Measurements from ENCODE around the gene USP9X. TPM values are rescaled to one million over a fixed set of nuclear protein-coding genes. Genes with fewer than 3 reads are reported as not detected.

Gene USP9X
- total and polyA plus RNA-seq, 2 of the 8 experiments (the other 6 are each of a cell fraction or from before 2014, with no cell fraction given) = 79.2 to 300 TPM

GRCh38 chrX:41250867-41251266 lies 165.6 kb downstream of the USP9X start:
- H3K23ac ChIP-seq (ENCODE audit: insufficient read length) = no peak overlapping the region
- POLR2A ChIA-PET (ENCODE audit: partially characterized antibody) = no interaction called here
- 95% methylated on average over 7 of the region's 10 CpGs; no CpG with 5 or more reads in 1 of the 2 experiments for WGBS, 2 experiments (ENCODE audit: extremely low coverage in 1 of 2, insufficient coverage in 1 of 2, insufficient read length in 1 of 2, insufficient replicate concordance in 2 of 2, low coverage in 1 of 2, low lambda C conversion rate in 2 of 2, missing lambda C conversion rate in 1 of 2)
- no peaks in the 10 kb centered on the region for H3K9me3 ChIP-seq (ENCODE audit: insufficient read depth in 2 of 2, low read depth in 1 of 2, low read length in 1 of 2)
- H2AFZ ChIP-seq (ENCODE audit: low read length) = no peak overlapping the region
- DNase-seq (ENCODE audit: low read depth in 1 of 2, low spot score in 2 of 2) (no peak), FAIRE-seq (no peak)
- H2BK5ac ChIP-seq (ENCODE audit: low read depth, low read length) = no peak overlapping the region
- H3K9ac ChIP-seq (replicated peaks in 1 of 4; ENCODE audit: extremely low read depth in 1 of 4, low read depth in 3 of 4, low read length in 3 of 4) = no peak overlapping the region
- no peak overlapping the region for H2AK5ac ChIP-seq (ENCODE audit: low read depth, low read length)
- CTCF ChIA-PET (ENCODE audit: partially characterized antibody) = no interaction called here
- H3K36me3 ChIP-seq (ENCODE audit: control insufficient read depth in 2 of 4, insufficient read depth in 4 of 4, low read length in 3 of 4) = no peaks in the 10 kb centered on the region
- no peak overlapping the region for H4K8ac ChIP-seq (ENCODE audit: extremely low read depth, insufficient read depth, low read length)
- no peak overlapping the region for H3K4ac ChIP-seq (replicated peaks; ENCODE audit: insufficient read length, low read depth, low read length)
- no peak overlapping the region for H3K18ac ChIP-seq (ENCODE audit: extremely low read depth, low read length)
- H3K4me2 ChIP-seq (ENCODE audit: insufficient read depth in 1 of 2, low read depth in 2 of 2, low read length in 2 of 2) = no peak overlapping the region
- no peak overlapping the region for H3K4me3 ChIP-seq (ENCODE audit: extremely low read depth in 1 of 4, insufficient read depth in 2 of 4, low read depth in 3 of 4, low read length in 4 of 4)
- H4K5ac ChIP-seq (ENCODE audit: insufficient read length, low read depth, low read length) = no peak overlapping the region
- H2BK15ac ChIP-seq (ENCODE audit: low read length) = no peak overlapping the region
- peaks cover 0 to 2% (median under 1%) of the 10 kb centered on the region in 4 experiments; a peak in 1 of 7 replicates for H3K27me3 ChIP-seq (replicated peaks in 1 of 4; ENCODE audit: control insufficient read depth in 3 of 4, extremely low read depth in 1 of 4, insufficient read depth in 3 of 4, low read length in 3 of 4)
- no peaks in the 10 kb centered on the region; a peak in 2 of 7 replicates for H3K4me1 ChIP-seq (replicated peaks in 1 of 4; ENCODE audit: control insufficient read depth in 3 of 4, insufficient read depth in 4 of 4, low read length in 3 of 4)
- no peak overlapping the region for H3K27ac ChIP-seq (ENCODE audit: low read depth, low read length)
- H3K79me2 ChIP-seq (ENCODE audit: control insufficient read depth in 1 of 2, insufficient read depth in 2 of 2, low read length in 2 of 2) = no peaks in the 10 kb centered on the region
- H4K20me1 ChIP-seq (replicated peaks in 1 of 2; ENCODE audit: control insufficient read depth in 1 of 2, insufficient read depth in 2 of 2, low read length in 2 of 2) = no peaks in the 10 kb centered on the region
- no peaks in the 10 kb centered on the region for H3K79me1 ChIP-seq (ENCODE audit: low read depth, low read length)
- peaks cover 3% of the 10 kb centered on the region; the same call in 1 of the 2 replicates for H3K23me2 ChIP-seq (ENCODE audit: low read depth, low read length)
- no peak overlapping the region for H2BK120ac ChIP-seq (replicated peaks; ENCODE audit: low read depth, low read length)
- no peak overlapping the region for H3K56ac ChIP-seq (replicated peaks; ENCODE audit: insufficient read length, low read depth, low read length)
- no peak overlapping the region for H3K14ac ChIP-seq (ENCODE audit: insufficient read length)
- H2BK12ac ChIP-seq (ENCODE audit: low read depth, low read length) = no peak overlapping the region
- no peak overlapping the region for H4K91ac ChIP-seq (replicated peaks; ENCODE audit: insufficient read length, low read length)
- no peak overlapping the region for H2BK20ac ChIP-seq (ENCODE audit: low read length)
- TF ChIP-seq HDAC6 (IDR thresholded peaks at IDR 0.05; ENCODE audit: low read depth, low read length) (no peak), POLR2A (IDR thresholded peaks at IDR 0.05; ENCODE audit: control extremely low read depth in 1 of 2, low read depth in 2 of 2, low read length in 2 of 2) (no peak), NANOG (IDR thresholded peaks at IDR 0.05; ENCODE audit: insufficient read depth, low read depth, low read length, poor library complexity, severe bottlenecking) (no peak), CTCF (IDR thresholded peaks at IDR 0.05; ENCODE audit: control extremely low read depth in 1 of 3, insufficient read depth in 1 of 3, low read depth in 1 of 3, low read length in 3 of 3) (no peak), ZNF274 (IDR thresholded peaks at IDR 0.05; ENCODE audit: borderline replicate concordance, extremely low read depth, low read length) (no peak), SUZ12 (IDR thresholded peaks at IDR 0.05; ENCODE audit: low read length) (no peak), RFX5 (IDR thresholded peaks at IDR 0.05; ENCODE audit: borderline replicate concordance, low read depth, low read length) (no peak), BRCA1 (IDR thresholded peaks at IDR 0.05; ENCODE audit: low read depth, low read length) (no peak), MAX (IDR thresholded peaks at IDR 0.05) (no peak), CHD2 (IDR thresholded peaks at IDR 0.05; ENCODE audit: low read length) (no peak), POLR2AphosphoS5 (IDR thresholded peaks at IDR 0.05; ENCODE audit: low read depth, low read length) (no peak), JUND (IDR thresholded peaks at IDR 0.05; ENCODE audit: low read length) (no peak), TEAD4 (IDR thresholded peaks at IDR 0.05; ENCODE audit: low read depth, low read length) (no peak)

Measured in H1 (cell line).